DMS114 treated with DMSO at 0.1 percent for 48 hours (cell line): ENCODE measurements around the gene BUB3.
"Not testable (repeated sequence)": the region's sequence is repeated elsewhere in the genome, so short reads cannot be mapped to it uniquely, and the experiment has no call there.

Experiments used
- DNase-seq: peaks from one replicate; lab custom pipeline; 2025; ENCODE audit not compliant: unreplicated experiment; lab: John Stamatoyannopoulos, UW

BUB3 gene

DNA sequence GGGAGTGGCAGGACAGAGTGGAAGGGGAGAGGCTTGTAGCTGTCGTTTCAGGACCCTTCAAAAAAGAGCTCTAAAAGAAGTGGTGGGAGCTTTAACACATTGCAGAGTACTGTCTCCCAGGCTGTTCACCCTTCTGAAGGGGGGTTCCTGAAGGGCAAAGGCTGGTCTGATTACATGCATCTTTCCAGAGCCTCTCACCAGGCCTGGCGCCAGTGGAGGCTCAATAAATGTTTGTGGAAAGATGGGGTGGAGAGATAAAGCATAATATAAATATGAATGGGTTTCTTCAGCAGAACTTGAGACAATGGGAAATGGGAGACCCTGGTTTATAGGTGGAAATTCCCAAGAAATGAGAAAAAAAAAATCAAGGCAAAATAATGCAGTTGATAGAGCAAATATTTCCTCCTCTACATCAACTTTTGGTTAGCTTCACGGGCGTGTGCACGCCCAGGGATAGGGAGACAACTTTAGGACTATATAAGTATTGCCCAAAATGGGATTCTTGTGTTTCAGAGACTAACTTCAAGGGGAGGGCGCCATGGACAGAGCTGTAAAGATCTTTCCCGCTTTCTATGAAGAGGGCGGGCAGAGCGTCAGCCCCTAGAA is 613 bp upstream of the BUB3 start:
- DNase-seq, result no peak

DNA sequence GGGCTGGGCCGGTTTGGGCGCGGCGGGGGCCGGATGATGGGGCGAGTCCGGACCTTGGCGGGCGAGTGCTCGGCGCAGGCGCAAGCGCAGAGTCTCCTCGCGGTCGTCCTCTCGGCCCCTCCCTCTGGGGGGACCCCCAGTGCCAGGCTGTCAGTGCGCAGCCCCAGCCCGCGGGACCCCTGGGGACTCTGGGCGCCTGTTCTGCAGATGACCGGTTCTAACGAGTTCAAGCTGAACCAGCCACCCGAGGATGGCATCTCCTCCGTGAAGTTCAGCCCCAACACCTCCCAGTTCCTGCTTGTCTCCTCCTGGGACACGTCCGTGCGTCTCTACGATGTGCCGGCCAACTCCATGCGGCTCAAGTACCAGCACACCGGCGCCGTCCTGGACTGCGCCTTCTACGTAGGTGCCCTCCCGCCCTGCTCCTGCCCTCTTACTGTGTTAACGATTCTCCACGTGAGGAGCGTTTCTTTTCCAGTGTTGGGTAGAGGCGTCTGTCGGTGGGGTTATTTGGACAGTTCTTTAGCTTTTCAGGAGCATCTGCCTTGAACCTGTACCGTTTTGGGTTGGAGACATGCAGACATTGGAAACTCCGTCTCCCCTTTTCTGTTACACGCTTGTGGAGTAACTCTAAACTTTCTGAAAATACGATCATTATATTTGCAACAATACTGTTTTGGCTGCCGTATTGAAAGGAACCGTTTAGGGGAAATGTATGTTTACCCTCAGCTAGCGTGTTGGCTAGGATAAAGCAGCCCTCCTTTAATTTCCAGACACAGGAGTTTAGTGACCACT is 706 bp downstream of the BUB3 start:
- peak; percentile 16 for DNase-seq

GRCh38 chr10:123156078-123156477 is 1.9 kb downstream of the BUB3 start:
- DNase-seq, result no peak

- DNase-seq, result no peak
Measured at GRCh38 chr10:123157210-123157609, 3.0 kb downstream of the BUB3 start.

DNA sequence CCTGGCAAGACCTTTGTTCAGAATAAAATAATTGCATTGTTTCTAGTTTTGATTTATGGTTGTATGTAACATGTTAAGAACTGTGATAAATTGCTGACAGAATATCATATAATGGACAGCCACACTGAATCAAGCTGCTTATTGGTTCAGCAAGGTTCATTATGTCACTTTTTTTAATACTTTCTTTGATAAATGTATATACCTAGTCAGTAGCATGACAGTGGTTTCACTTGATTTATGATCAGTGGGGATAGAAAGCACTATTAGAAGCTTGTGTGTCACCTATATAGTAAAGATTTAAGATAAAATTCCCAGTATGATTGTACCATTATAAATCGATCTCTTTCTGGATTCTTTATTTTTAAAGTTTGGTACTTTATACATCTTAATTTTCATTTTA is 4.5 kb downstream of the BUB3 start:
- no peak for DNase-seq

DNA sequence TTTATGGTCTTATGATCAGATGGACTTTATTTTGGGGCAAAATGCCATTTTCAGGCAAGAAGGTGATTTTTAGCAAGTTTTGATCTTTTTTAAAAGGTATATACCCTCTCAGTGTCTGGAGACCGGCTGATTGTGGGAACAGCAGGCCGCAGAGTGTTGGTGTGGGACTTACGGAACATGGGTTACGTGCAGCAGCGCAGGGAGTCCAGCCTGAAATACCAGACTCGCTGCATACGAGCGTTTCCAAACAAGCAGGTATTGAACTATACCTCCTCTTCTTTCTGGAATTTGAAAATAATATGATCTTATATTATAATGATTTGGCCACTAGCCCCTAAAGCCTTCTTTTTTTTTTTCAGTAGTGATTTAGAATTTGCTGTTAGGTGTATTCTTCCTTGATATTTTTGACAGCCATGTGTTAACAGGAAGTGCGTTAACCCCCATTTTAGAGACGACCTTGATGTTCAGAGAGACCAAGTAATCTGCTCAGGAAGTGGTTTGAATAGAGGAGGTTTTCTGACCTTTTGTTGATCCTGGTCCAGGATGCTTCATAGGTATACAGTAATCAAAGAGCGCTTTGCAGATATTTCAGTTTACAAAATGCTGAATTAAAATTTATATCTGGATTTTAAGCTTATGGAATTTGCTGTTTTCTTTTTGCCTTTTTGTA is 6.2 kb downstream of the BUB3 start:
- DNase-seq, result no peak

DNA sequence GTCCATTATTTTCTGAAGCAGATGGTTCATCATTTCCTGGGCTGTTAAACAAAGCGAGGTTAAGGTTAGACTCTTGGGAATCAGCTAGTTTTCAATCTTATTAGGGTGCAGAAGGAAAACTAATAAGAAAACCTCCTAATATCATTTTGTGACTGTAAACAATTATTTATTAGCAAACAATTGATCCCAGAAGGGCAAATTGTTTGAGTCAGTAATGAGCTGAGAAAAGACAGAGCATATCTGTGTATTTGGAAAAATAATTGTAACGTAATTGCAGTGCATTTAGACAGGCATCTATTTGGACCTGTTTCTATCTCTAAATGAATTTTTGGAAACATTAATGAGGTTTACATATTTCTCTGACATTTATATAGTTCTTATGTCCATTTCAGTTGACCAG is 10.1 kb downstream of the BUB3 start:
- DNase-seq, result no peak

- no peak for DNase-seq
Measured at GRCh38 chr10:123165445-123166072, 11.4 kb downstream of the BUB3 start.

DNA sequence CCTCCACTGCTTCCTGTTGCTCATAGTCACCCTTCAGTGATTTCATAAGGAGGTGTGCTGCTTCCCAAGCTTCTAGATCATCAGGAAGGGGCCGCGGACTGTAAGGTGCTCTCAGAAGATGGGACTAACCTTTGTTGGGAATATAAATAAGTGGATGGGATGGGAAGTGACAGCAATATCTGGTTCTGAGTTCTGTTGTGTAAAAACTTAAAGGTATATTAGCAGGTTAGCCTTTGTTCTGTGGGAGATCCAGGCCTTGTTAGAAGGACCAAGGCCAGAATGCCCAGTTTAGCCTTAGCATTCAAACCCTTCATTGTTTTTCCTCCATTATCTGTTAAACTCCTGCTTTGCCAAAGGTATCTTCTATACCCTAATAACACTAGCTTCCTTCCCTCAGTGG is 12.4 kb downstream of the BUB3 start:
- DNase-seq, result no peak

DNA sequence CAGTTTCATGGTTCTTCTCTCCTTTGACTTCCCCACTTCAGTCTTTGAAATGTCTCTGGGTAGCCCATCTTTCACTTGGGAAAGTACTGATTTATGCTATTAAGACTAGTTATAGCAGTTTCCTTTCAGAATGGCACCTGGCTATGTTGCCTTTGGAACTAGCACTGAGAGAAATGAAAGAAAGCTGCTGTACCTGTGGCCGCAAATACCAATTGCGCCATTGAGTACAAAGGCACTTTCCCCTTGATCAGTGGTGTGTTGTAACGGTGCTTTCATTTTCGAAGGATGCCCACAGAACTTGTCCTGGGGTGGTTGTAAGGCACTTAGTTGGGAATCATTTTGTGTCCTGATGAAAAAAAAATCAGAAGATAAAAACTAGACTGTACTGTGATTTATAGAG is 16.8 kb downstream of the BUB3 start:
- DNase-seq, result no peak

DNA sequence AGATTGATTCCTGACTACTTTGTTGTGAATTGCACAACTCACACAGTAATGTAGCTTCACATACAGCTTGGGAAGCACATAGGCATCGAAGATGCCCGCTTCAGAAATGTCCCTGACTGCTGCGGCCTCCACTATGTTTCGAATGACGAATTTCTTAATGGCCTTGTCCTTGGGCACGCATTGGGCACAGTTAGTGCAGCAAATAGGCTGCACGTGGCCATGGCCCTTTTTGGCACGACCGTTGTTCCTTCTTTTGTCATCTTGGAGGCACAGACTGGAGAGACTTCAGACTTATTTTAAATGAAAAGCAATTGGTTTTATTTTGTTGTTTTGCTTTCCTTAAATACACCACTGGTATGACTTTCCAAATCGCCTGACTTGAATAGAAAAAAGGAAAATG is 17.4 kb downstream of the BUB3 start:
- not testable (repeated sequence) for DNase-seq

DNA sequence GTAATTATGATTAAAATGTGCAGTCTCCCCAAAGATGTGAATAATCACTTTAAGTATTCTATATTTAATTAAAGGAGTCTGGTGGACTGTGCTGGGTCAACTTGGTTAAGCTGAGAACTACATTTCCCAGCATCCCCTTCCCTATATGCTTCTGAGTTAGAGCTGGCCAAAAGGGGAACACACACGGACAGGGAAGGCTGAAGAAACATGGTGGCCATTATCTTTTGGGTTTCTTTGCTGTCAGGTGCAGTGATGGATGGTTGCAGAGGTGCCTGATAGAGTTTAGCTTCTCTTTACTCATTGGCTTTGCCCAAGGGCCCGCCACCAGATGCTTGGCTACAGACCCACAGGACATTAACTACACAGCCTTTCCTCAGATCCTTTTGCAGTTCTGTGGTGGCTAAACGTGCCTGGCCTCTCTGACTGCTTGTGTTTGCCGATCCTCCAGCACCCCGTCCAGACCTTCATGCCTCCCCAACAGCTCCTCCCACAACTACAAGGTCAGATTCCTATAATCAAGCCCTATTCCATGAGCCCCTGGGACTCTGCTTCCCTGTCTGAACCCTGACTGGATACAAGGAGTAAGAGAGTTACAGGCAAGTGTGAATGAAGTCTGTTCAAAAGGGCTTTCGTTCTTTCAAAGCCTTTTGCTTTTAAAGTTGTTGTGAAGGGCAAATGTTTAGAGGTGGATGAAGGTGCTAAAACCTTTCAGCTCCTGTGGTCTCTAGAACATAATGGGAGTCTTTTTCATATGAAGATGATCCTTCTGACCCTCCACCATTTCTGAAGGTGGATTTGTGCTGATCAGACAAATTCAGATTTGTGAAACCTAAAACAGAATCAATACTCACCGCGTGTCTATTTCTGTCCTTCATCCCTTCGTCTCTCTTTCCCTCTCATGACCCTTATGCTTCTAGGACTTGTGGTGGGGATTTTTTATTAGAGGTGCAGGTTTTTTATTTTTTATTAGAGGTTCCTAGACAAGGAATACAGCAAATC is 21.5 kb downstream of the BUB3 start:
- no peak for DNase-seq

- DNase-seq, result not testable (repeated sequence)
Measured at GRCh38 chr10:123178390-123178789, 24.2 kb downstream of the BUB3 start.

DNA sequence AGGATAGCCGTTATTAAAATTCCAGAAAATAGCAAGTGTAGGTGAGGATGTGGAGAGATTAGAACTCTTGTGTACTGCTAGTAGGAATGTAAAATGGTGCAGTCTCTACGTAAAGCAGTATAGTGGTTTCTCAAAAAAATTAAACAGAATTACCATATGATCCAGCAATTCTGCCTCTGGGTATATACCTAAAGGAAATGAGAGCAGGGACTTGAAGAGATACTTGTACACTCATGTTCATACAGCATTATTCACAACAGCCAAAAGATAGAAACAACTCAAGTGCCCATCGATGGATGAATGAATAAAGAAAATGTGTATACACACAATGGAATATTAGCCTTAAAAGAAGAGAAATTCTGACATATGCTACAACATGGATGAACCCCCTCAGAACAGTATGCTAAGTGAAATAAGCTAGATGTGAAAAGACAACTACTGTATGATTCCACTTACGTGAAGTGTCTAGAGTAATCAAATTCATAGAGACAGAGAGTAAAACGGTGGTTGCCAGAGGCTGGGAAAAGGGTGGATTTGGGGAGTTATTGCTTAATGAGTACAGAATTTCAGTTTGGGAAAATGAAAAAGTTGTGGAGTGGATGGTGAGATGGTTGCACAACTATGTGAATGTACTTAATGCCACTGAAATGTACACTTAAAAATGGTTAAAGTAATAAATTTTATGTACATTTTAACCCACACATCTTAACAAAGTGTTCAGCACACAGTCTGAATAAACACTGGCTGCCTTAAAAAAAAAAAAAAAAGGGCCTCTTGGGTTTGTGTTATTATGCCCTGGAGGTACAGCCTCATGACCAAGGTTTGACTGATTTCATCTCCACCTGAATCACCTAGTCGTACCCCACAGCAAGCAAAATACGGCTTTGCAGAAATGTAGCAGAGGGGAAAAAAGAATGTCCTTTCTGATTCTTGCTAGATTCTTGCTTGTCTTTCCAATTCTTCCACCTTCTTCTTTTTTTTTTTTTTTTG is 26.2 kb downstream of the BUB3 start:
- no peak for DNase-seq

DNA sequence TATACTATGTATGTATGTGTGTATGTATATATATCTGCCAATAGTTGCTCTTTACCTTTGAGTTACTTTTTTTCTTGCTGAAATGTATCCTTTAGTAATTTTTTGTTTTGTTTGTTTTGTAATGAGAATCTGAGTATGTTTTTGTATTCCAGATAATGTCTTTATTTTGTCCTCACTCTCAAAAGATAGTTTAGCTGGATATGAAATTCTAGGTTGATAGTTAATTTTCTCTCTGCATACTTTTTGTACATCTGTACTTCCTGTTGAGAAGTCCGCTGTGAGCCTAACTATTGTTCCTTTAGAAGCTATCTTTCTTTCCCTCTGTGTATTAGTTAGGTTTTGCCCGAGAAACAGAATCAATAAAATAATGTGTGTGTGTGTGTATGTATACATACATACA is 29.5 kb downstream of the BUB3 start:
- no peak for DNase-seq

DNA sequence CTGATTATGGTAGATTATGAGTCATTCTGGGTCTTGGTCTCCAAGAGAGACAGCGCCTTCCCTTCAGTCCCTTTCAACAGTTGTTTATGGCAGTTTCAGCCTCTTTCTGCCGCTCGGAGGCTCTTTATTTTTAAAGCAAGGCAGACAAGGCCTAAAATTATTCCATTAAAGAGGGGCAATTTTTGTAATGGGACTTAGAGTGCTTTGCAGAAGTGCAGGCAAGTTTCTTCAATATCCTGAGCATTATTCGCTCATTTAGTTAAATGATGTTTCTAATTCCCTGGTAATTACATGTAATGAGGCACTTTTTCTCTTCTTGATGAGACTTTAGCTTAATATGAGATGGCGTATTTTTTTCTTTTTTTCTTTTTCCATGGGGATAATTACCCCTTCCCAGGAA is 33.6 kb downstream of the BUB3 start:
- no peak for DNase-seq

- DNase-seq, result no peak
Measured at GRCh38 chr10:123191886-123192285, 37.7 kb downstream of the BUB3 start.

- DNase-seq, result no peak
Measured at GRCh38 chr10:123194056-123194455, 39.9 kb downstream of the BUB3 start.

DNA sequence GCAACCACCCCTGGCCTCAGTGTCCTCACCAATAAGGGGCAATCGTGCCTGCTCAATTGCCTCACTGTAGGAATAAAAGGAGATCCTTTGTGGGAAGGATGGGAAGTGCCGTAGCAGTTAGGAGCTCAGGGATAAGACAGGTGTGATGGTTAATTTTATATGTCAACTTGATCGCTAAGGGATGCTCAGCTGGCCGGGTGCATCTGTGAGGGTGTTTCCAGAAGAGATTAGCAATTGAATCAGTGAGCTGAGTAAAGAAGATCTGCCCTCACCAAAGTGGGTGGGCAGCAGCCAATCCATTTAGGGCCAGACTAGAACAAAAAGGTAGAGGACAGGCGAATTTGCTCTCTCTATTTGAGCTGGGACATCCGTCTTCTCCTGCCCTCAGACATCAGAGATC is 46.3 kb downstream of the BUB3 start:
- no peak for DNase-seq
